Upper lobe of left lung (tissue), 6 donors: ENCODE measurements around the gene OSBPL2. TPM values are rescaled to one million over a fixed set of nuclear protein-coding genes. Genes with fewer than 3 reads are reported as not detected.

Experiments
- ATAC-seq, 2 donors: fragments of 200-7000 bp; cut with Tn5 transposase; one replicate each; pipeline ENCODE4 v1.9.1; 2022; ENCODE audit warnings: mild to moderate bottlenecking in 2 of 2, moderate library complexity in 2 of 2; ENCODE audit not compliant: low FRiP score in 2 of 2
- DNase-seq, 2 donors: peaks; one replicate each; pipeline ENCODE4 v3.0.0-alpha.2; 2019 to 2020
- H3K27ac ChIP-seq, 4 donors: fragments of 200-600 bp; sonication (generic); one replicate each; pipeline ENCODE4 v1.5.1; 2016 to 2019
- H3K27me3 ChIP-seq, 4 donors: fragments of 200-600 bp; sonication (generic); one replicate each; pipeline ENCODE4 v1.5.1; 2017 to 2019
- H3K36me3 ChIP-seq, 4 donors: fragments of 200-600 bp; sonication (generic); one replicate each; pipeline ENCODE4 v1.5.1; 2016 to 2019
- H3K4me1 ChIP-seq, 4 donors: fragments of 200-600 bp; sonication (generic); one replicate each; pipeline ENCODE4 v1.5.1; 2018 to 2019
- H3K4me3 ChIP-seq, 4 donors: fragments of 200-600 bp; sonication (generic); one replicate each; pipeline ENCODE4 v1.5.1; 2017 to 2019; ENCODE audit warnings: mild to moderate bottlenecking in 2 of 4, moderate library complexity in 1 of 4
- H3K9me3 ChIP-seq, 4 donors: fragments of 200-600 bp; sonication (generic); one replicate each; pipeline ENCODE4 v1.5.1; 2018 to 2019
- EP300 ChIP-seq, 4 donors: sonication (generic); formaldehyde crosslinking; IDR thresholded peaks; one replicate each; pipeline ENCODE4 v1.5.1; 2017; ENCODE audit warnings: antibody characterized with exemption in 4 of 4, control low read depth in 2 of 4
- POLR2A ChIP-seq, 4 donors: fragments of 450-650 bp; IDR thresholded peaks; one replicate each; pipeline ENCODE4 v1.5.1; 2016 to 2017; ENCODE audit warnings: antibody characterized with exemption in 4 of 4, mild to moderate bottlenecking in 2 of 4
- POLR2AphosphoS5 ChIP-seq, 2 donors: sonication (generic); formaldehyde crosslinking; IDR thresholded peaks; one replicate each; pipeline ENCODE4 v1.5.1; 2017; ENCODE audit warnings: antibody characterized with exemption in 2 of 2
- WGBS, 2 donors: methylation state at CpG; one replicate each; pipeline ENCODE4 v1.1.5; 2017 to 2018; 5-methylcytosine and 5-hydroxymethylcytosine counted together
- total RNA-seq, 6 donors: library from RNA; depleted of rRNA in 4 of 6; stranded (reverse); fragments of >200 nt in 4 of 6; gene quantifications; one replicate each; pipeline versions ENCODE4 v1.1.0 to v1.2.1, GENCODE V29; 2016 to 2021
- TF ChIP-seq, protein P1 (sequence below), 6 experiments: fragments of 450-650 bp in 4 of 6; fragments of 200-600 bp in 2 of 6; sonication (generic) in 2 of 6; IDR thresholded peaks; one replicate each; pipeline ENCODE4 v1.5.1; 2016 to 2019; ENCODE audit warnings: antibody characterized with exemption in 6 of 6
- donor health status: DM: no; HTN: no; CAD: no; lungs with moderate emphysema.
- donor health status: DM: no; HTN: yes; CAD: no; lungs with severe emphysema.

Gene OSBPL2
- total RNA-seq, 6 donors from 2014 or later: 35.7 to 65.0 (median 48.0) TPM

DNA sequence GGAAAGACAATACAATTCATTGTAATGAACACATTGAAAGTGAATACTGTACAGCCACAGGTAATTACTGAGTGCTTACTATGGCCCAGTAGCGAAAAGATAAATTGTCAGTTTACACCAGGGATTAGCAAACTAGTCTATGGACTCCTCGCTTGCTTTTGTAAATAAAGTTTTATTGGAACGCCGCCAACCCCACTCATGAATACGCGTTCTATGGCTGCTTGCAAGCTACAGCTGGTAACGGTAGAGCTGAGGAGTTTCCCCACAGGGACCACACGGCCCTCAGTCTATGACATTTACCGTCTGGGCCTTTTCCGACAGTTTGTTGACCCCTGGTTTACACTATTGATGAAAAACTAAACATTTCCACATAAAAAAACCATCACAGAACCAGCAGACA lies 104.6 kb downstream of the OSBPL2 start:
- TF ChIP-seq POLR2AphosphoS5 (IDR thresholded peaks at IDR 0.05) (no peak), EP300 (IDR thresholded peaks at IDR 0.05) (no peak), POLR2A (IDR thresholded peaks at IDR 0.05) (no peak)
- TF ChIP-seq, protein P1, sequence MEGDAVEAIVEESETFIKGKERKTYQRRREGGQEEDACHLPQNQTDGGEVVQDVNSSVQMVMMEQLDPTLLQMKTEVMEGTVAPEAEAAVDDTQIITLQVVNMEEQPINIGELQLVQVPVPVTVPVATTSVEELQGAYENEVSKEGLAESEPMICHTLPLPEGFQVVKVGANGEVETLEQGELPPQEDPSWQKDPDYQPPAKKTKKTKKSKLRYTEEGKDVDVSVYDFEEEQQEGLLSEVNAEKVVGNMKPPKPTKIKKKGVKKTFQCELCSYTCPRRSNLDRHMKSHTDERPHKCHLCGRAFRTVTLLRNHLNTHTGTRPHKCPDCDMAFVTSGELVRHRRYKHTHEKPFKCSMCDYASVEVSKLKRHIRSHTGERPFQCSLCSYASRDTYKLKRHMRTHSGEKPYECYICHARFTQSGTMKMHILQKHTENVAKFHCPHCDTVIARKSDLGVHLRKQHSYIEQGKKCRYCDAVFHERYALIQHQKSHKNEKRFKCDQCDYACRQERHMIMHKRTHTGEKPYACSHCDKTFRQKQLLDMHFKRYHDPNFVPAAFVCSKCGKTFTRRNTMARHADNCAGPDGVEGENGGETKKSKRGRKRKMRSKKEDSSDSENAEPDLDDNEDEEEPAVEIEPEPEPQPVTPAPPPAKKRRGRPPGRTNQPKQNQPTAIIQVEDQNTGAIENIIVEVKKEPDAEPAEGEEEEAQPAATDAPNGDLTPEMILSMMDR (IDR thresholded peaks at IDR 0.05): no peak
- H3K36me3 ChIP-seq: peaks cover 2 to 97% (median 40%) of the 10 kb centered on the region in 4 donors
- DNase-seq (no peak), ATAC-seq (no peak)
- H3K9me3 ChIP-seq: no peaks in the 10 kb centered on the region
- 77 to 79% methylated on average over 10 of the region's 10 CpGs for WGBS, 2 donors
- no peak overlapping the region for H3K27ac ChIP-seq
- no peaks in the 10 kb centered on the region for H3K27me3 ChIP-seq
- H3K4me1 ChIP-seq: no peaks in the 10 kb centered on the region
- no peak overlapping the region for H3K4me3 ChIP-seq

DNA sequence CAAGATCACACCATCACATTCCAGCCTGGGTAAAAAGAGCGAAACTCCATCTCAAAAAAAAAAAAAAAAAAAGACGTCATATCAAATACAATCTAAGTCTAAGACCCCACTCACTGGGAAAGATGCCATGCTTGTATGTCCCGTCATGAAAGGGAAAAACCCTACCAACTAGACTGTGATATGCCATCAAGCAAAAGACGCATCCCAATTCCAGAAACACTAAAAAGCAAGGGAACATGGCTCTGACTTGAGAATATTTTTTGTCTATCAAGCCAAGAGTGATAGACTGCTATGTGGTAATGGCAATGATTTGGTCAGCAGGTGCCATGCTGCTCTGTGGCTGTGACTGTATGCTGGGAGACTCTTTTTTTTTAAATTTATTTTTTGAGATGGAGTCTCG lies 105.8 kb downstream of the OSBPL2 start:
- TF ChIP-seq, protein P1 (IDR thresholded peaks at IDR 0.05): no peak
- TF ChIP-seq POLR2AphosphoS5 (IDR thresholded peaks at IDR 0.05): no peak
- TF ChIP-seq POLR2A (IDR thresholded peaks at IDR 0.05): no peak
- no peak for TF ChIP-seq EP300 (IDR thresholded peaks at IDR 0.05)
- H3K4me1 ChIP-seq: no peaks in the 10 kb centered on the region
- DNase-seq (no peak), ATAC-seq (no peak)
- no peak overlapping the region for H3K27ac ChIP-seq
- no peaks in the 10 kb centered on the region for H3K27me3 ChIP-seq
- 93 to 96% methylated on average over 5 of the region's 5 CpGs for WGBS, 2 donors
- H3K9me3 ChIP-seq: no peaks in the 10 kb centered on the region
- H3K36me3 ChIP-seq: peaks cover 2 to 90% (median 33%) of the 10 kb centered on the region in 4 donors
- H3K4me3 ChIP-seq: no peak overlapping the region

DNA sequence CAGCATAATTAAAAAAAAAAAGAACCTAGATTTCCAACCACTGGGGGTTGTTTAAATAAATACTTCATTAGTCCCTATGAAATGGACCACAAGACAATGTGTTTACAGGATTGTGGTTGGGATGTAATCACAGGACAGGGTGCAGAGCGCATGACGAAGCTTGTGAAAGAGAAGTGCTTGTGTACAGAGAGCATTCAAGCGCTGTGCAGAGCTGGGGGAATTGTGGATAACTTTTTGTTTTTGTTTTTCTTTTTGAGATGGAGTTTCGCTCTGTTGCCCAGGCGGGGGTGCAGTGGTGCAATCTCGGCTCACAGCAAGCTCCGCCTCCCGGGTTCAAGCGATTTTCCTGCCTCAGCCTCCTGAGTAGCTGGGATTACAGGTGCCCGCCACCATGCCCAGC lies 106.5 kb downstream of the OSBPL2 start:
- H3K4me1 ChIP-seq: no peaks in the 10 kb centered on the region
- 84 to 87% methylated on average over 10 of the region's 10 CpGs for WGBS, 2 donors
- DNase-seq (no peak), ATAC-seq (no peak)
- H3K36me3 ChIP-seq: peaks cover 2 to 86% (median 31%) of the 10 kb centered on the region in 4 donors
- no peak overlapping the region for H3K27ac ChIP-seq
- no peak overlapping the region for H3K4me3 ChIP-seq
- H3K27me3 ChIP-seq: no peaks in the 10 kb centered on the region
- H3K9me3 ChIP-seq: no peaks in the 10 kb centered on the region
- TF ChIP-seq EP300 (IDR thresholded peaks at IDR 0.05) (no peak), POLR2A (IDR thresholded peaks at IDR 0.05) (no peak), POLR2AphosphoS5 (IDR thresholded peaks at IDR 0.05) (no peak)
- TF ChIP-seq, protein P1 (IDR thresholded peaks at IDR 0.05): no peak

Other genes with a start within 250 kb of the OSBPL2 start
- 10 to 100 TPM; 13.0 to 44.0 (median 20.7) TPM for gene TAF4, start 172.6 kb upstream of the OSBPL2 start, total RNA-seq
- gene LSM14B, start 116.0 kb upstream of the OSBPL2 start, total RNA-seq: 10 to 100 TPM; 27.8 to 46.3 (median 36.4) TPM
- 100 to 1,000 TPM; 186 to 317 (median 240) TPM for gene PSMA7, start 95.1 kb upstream of the OSBPL2 start, total RNA-seq
- gene SS18L1, start 94.8 kb upstream of the OSBPL2 start, total RNA-seq: 10 to 100 TPM; 12.2 to 70.8 (median 19.7) TPM
- 10 to 100 TPM; 28.3 to 42.3 (median 32.0) TPM for gene MTG2, start 55.5 kb upstream of the OSBPL2 start, total RNA-seq
- not detected for gene HRH3, start 18.2 kb upstream of the OSBPL2 start, total RNA-seq
- 100 to 1,000 TPM in 2 of 6 donors, 10 to 100 TPM in 4; 57.6 to 158 (median 91.6) TPM for gene ADRM1, start 64.5 kb downstream of the OSBPL2 start, total RNA-seq
- gene LAMA5, start 128.8 kb downstream of the OSBPL2 start, total RNA-seq: 1,000 to 10,000 TPM in 1 of 6 donors, 100 to 1,000 TPM in 5; 176 to 1,019 (median 307) TPM
- gene RPS21, start 148.6 kb downstream of the OSBPL2 start, total RNA-seq: 1,000 to 10,000 TPM in 3 of 6 donors, 100 to 1,000 TPM in 2, 10 to 100 TPM in 1; 94.6 to 1,381 (median 998) TPM
- gene CABLES2, start 168.8 kb downstream of the OSBPL2 start, total RNA-seq: 1 to 10 TPM; 2.2 to 5.2 (median 4.0) TPM
- gene RBBP8NL, start 189.0 kb downstream of the OSBPL2 start, total RNA-seq: 1 to 10 TPM in 4 of 6 donors, under 1 TPM in 1, not detected in 1; 0.51 to 6.3 (median 1.9) TPM
- gene GATA5, start 237.5 kb downstream of the OSBPL2 start, total RNA-seq: 10 to 100 TPM in 1 of 6 donors, 1 to 10 TPM in 4, under 1 TPM in 1; 0.98 to 10.5 (median 2.2) TPM